Stimulated activated CD8-positive, alpha-beta memory T cell treated with anti-CD3 and anti-CD28 coated beads, Interleukin-15, amount 100 ng/mL, for 24 hours (primary cell): ENCODE results near the gene HUS1.
"Not testable (repeated sequence)": the region's sequence is repeated elsewhere in the genome, so short reads cannot be mapped to it uniquely, and the experiment has no call there.

ENCODE experiments used
- DNase-seq: peaks from one replicate; pipeline ENCODE4 v3.0.0-alpha.2; 2020; ENCODE audit warnings: low read depth

HUS1 gene

DNA sequence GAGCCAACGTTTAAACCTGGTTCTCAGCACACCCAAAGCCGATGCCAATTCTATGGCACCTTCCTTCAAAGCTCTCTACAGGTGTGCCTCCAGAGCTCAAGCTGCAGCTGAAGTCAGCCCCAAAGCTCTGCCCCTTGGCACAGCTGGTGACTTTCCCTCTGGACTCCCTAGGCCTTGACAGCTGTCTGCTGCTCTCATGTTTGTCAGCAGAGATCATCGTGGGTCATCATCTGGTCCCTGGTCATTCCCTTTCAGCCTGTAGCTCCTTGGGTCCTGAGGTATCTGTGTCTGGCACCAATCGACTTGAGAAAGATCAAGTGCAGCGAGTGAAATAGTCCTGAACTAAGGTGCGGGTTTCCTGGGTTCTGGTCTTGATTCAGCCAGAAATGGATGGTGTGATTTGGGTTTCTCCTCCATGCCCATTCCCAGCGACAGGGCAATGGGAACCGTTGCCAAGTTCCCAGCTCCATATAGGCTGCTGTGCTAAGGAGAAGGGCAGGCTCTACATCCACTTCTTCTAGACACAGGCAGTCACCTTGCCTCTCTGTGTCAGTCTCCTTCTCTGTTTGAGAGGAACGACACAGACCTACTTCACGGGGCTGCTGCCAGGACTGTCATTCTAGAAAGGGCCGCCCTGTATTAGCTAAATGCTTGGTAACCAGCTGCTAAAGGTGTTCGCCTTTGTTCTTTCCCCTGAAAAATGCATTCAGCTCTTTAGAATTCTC, 34.7 kb downstream of the HUS1 start:
- DNase-seq, result no peak

DNA sequence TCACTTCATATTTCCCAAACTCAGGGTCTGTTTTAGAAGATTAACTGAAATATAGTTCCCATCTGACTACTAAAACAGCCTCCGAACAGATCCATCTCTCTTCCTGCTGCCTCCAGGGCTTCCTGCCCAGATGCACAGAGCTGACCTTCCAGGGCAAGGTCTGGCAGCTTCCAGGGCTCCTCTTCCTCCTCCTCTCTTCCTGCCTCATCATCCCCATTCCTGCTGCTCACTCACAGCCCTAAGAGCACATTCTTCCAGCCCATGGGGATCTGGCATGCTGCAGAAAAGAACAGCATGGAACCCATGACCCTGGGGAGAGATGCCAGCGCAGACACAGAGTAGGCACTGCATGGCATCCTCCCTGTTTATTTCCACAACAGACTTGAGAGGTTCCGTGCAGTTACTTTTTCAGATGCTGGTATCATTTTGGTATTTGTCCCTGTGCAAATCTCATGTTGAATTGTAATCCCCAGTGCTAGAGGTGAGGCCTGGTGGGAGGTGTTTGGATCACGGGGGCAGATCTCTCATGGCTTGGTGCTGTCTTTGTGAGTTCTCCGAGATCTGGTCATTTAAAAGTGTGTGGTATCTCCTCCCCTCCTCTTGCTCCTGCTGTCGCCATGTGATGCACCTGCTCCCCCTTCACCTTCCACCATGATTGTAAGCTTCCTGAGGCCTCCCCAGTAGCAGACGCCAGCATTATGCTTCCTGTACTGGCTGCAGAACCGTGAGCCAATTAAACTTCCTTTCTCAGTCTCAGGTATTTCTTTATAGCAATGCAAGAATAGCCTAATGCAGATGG, 35.5 kb downstream of the HUS1 start:
- DNase-seq, result no peak

DNA sequence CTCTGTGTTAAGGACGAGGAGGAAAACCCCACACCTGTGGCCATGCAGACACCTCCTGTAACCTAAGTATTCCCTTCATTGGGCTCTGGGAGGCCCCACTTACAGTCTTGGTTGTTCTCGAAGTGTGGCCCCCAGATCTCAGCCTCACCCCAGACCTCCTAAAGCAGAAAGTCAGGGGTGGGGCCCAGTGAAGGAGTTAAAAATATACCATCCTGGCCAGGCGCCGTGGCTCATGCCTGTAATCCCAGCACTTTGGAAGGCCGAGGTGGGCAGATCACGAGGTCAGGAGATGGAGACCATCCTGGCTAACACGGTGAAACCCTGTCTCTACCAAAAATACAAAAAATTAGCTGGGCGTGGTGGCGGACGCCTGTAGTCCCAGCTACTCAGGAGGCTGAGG, 36.8 kb downstream of the HUS1 start:
- not testable (repeated sequence) for DNase-seq

- DNase-seq, result no peak
These were observed 37.3 kb downstream of the HUS1 start for GRCh38 chr7:47942132-47942531.

DNA sequence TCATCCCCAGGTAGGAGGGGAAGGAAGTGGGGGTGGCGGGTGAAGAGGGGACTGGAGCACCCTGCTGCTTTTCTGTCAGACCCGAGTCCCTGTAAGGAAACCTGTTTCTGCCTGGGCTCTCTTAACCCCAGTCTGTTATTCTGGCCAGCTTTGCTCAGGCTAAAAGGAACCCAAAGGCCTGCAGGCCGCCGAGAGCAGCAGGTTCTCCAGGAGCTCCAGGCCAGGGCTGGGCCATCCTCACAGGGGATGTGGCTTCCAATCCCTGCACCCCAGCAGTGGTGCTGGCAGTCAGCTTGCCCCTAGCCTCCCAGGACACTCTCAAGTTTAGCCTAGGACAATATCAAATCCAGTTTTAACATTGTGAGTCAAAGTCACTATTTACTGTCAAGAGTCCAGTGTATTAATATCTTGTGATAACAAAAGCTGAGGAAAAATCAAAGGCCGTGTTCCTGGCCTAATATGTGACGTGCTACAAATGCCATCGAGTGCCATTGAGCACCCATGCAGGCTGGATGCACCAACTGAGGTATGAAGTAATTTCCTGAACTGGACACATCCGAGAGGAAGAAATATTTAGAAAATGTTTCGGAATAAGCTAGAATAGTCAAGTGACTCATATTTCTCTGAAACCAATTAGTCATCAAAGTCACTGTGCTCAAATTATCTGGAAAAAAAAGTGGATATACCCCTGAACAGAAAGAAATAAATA, 38.1 kb downstream of the HUS1 start:
- DNase-seq, result no peak

GRCh38 chr7:47940088-47941013, 39.1 kb downstream of the HUS1 start:
- no peak for DNase-seq

DNA sequence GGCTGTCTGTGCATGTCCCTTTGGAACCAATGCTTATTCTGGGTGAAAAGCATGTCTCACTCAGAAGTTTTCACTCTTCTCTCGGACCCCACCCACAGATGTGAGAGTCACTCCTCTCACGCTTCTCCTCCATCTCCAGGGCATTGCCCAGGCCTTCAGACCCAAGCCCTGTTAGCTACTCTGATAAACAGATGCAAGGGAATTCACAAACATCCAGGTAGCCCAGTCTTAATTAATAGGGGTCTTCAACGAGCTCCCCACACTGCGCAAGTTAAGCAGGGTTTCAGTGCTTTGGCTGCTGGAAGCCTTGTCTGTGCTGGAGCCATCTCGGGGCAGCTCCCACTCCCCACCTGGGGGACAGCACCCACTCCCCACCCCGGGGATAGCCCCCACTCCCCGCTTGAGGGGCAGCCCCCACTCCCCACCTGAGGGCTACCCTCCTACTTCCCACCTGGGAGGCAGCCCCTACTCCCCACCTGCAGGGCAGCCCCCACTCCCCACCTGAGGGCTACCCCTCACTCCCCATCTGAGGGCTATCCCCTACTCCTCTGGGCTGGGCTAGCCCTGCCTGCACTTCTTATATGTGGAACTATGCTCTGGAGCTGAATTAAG, 39.9 kb downstream of the HUS1 start:
- no peak for DNase-seq

DNA sequence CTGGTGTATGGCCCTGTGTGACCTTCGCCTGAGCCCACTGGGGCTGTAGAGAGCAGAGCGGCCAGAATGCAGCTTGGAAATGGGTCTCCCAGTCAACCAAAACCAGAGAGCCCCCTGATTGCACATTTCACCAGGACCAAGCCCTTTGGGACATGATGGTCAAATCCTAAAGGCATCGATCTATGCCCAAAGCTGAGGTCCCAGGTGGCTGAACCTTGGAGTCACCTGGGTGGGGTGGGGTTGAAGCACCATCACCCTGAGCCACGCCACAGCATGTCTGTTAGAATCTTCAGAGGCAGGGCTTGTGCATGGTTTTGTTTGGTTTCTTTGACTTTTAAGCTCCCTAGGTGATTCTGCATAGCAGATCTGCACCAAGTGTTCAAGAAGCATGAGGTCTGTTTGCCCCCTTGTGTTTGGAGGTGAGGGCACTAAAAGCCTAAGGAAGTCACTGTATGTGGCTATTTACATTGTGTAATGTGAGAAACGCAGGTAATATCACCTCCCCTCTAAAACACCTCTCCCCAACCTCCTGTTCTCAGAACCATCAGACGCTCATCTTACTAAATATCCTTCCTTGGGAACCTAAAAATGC, 40.7 kb downstream of the HUS1 start:
- DNase-seq, result no peak

- no peak for DNase-seq
These were observed 41.5 kb downstream of the HUS1 start for GRCh38 chr7:47937711-47938573.

DNA sequence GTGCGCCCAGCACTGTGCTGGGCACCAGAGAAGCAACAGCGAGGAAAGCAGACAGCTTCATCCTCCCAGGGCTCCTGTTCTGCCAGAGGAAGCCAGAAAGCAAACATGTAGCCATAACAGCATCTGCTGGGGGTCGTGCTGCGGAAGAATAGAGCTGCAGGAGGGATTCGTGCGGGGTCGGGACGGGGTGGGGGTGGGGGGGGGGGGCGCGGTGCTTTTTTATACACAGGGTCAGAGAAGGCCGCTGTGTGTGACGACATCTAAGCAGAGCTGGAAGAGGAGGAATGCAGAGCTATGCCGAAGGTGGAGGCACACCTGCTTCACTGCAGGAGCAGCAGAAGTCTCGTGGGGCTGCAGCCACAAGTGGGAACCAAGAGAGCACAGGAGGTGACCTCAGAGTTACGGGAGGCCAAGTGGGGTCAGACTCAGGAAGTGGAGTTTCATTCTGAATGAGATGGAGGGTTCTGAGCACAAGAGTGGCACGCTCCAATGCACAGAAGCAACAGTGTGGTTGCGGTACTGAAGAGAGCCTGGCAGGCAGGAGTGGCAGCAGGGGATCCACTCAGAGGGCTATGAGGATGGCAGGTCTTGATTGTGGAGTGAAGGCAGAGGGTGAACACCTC, 42.2 kb downstream of the HUS1 start:
- no peak for DNase-seq

DNA sequence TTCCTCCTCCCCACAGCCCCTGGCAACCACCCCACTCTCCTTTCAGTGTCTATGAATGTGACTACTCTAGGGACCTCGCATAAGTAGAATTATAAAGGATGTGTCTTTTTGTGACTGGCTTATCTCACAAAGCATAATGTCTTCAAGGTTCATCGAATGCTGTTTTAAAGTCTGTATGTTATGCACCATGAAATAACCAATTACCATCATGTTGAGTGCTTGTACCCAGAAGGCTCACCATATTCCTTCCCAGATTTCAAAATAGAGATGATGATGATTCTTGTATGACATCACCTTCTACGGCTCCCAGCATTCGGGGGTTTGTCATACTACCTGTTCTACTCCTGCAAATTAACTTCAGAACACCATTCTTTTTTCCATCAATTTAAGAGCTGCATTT, 43.1 kb downstream of the HUS1 start:
- DNase-seq, result no peak

GRCh38 chr7:47935336-47935735, 44.1 kb downstream of the HUS1 start:
- no peak for DNase-seq

- no peak for DNase-seq
These were observed 44.6 kb downstream of the HUS1 start for GRCh38 chr7:47934831-47935230.

DNA sequence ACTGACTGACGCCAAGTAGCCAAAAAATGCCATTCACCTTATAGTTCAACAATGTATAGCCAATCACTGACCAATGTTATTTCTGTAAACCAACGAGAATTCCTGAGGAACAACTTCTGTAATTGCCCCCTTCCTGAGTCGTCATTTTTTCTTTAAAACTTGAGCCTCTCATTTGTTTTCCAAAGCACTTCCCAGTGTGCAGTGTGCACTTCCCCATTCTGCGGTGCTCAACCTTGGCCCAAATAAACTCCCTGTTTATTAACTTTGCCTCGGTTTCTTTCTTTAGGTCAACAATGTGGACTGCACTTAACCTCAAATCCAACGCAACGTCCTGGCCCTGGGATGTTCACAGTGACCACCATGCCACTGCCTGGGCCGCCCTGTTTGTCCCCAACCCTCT, 46.2 kb downstream of the HUS1 start:
- DNase-seq, result no peak

DNA sequence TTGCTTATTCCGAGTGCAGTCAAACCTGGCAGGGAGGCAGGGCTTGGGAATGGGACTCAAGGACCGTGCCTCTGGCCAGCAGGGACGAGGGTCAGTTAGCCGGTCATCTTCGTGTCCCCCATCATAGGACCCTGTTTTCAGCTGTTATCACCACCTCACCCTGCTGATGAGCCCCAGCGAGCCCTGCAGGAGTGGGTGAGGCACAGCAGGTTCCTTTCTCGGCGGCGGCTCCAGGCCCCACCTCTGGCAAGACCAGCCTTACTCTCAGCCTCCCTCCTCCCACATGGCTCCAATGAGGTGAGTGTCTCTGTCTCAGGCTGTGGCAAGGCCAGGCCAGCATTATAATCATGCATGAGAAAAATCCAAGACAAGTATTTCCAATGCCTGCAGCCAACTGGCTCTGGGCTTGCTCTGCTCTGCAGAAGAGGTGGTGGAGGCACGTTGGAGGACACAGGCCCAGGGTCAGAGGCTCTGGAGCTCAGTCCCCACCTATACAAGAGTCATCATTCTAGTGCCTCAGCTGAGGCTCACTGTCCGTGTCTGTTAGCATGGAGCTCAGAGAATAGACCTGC, 46.9 kb downstream of the HUS1 start:
- no peak for DNase-seq

GRCh38 chr7:47932016-47932415, 47.4 kb downstream of the HUS1 start:
- no peak for DNase-seq

- no peak for DNase-seq
These were observed 48.1 kb downstream of the HUS1 start for GRCh38 chr7:47931005-47932004.

DNA sequence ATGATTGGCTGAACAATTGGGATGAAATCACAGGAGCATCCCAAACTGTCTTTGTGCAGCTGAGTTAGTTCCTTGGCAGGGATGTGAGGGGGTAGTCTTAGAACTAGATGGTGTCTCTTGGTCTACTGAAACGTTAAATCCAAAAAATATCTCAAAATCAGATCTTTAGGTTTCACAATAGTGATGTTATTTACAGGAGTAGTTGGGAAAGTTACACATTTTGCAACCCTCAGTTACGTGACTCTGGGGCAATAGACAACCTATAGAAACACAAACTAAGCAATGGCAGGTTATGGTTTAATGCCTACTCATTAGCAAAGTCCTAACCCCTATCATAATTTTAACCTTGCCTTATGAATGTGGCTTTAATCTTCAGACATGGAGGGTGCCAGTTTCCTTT, 55.1 kb downstream of the HUS1 start:
- DNase-seq, result no peak
